ENCODE results near the gene ETV3. TPM values are rescaled to one million over a fixed set of nuclear protein-coding genes. Genes with fewer than 3 reads are reported as not detected.

The ETV3 gene
- total RNA-seq, 4 donors from 2014 or later = 8.6 to 13.4 (median 11.4) TPM

- Histone ChIP-seq H3K27ac (peak overlapping the region in 1 of 4 donors; percentile 29), H3K9me3 (no peaks in the 10 kb centered on the region), H3K4me1 (no peaks in the 10 kb centered on the region), H3K27me3 (no peaks in the 10 kb centered on the region), H3K36me3 (no peaks in the 10 kb centered on the region), H3K4me3 (no peak overlapping the region)
- no peak for ATAC-seq
- no peak for TF ChIP-seq POLR2A (IDR thresholded peaks at IDR 0.05)
- TF ChIP-seq, protein P1, sequence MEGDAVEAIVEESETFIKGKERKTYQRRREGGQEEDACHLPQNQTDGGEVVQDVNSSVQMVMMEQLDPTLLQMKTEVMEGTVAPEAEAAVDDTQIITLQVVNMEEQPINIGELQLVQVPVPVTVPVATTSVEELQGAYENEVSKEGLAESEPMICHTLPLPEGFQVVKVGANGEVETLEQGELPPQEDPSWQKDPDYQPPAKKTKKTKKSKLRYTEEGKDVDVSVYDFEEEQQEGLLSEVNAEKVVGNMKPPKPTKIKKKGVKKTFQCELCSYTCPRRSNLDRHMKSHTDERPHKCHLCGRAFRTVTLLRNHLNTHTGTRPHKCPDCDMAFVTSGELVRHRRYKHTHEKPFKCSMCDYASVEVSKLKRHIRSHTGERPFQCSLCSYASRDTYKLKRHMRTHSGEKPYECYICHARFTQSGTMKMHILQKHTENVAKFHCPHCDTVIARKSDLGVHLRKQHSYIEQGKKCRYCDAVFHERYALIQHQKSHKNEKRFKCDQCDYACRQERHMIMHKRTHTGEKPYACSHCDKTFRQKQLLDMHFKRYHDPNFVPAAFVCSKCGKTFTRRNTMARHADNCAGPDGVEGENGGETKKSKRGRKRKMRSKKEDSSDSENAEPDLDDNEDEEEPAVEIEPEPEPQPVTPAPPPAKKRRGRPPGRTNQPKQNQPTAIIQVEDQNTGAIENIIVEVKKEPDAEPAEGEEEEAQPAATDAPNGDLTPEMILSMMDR (IDR thresholded peaks at IDR 0.05 in 4 of 5, conservative IDR thresholded peaks at IDR 0.05 in 1 of 5) = no peak
- no peak for DNase-seq
- in situ Hi-C loops (cut with MboI; ENCODE audit: low sequenced_read_pairs in 4 of 4) (no loop called here), intact Hi-C loops (cut with DNase I; ENCODE audit: low total_unique reads) (no loop called here)
Measured at GRCh38 chr1:157147906-157148700, 9.9 kb upstream of the ETV3 start.

- H3K4me1 ChIP-seq = no peaks in the 10 kb centered on the region
- intact Hi-C loops (cut with DNase I; ENCODE audit: low total_unique reads) (no loop called here), in situ Hi-C loops (cut with MboI; ENCODE audit: low sequenced_read_pairs in 4 of 4) (no loop called here)
- no peaks in the 10 kb centered on the region for H3K27me3 ChIP-seq
- DNase-seq (no peak), ATAC-seq (no peak)
- H3K36me3 ChIP-seq = no peaks in the 10 kb centered on the region
- no peak for TF ChIP-seq POLR2A (IDR thresholded peaks at IDR 0.05)
- TF ChIP-seq, protein P1 (IDR thresholded peaks at IDR 0.05 in 4 of 5, conservative IDR thresholded peaks at IDR 0.05 in 1 of 5) = no peak
- no peaks in the 10 kb centered on the region for H3K9me3 ChIP-seq
- H3K27ac ChIP-seq = no peak overlapping the region
- no peak overlapping the region for H3K4me3 ChIP-seq
Measured at GRCh38 chr1:157147037-157147436, 8.8 kb upstream of the ETV3 start.

DNA sequence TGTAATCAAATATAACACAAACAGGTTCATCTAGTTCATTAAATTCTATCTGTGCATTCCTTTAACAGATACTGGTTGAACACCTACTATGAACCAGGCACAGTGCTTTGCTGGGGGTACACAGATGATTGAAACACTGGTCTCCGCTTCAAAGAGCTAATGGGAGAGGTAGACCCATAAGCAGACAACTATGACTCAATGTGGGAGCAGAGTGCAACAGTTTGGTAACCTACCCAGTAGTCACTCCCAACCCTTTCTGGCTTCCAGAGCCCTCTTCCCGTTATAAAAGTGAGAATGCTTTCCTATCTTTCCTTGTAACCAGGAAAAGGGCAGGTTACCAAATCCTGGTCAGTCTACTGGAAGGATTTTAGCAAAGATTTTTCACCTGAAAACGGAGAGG lies 8.0 kb upstream of the ETV3 start:
- no peak for TF ChIP-seq POLR2A (IDR thresholded peaks at IDR 0.05)
- TF ChIP-seq, protein P1 (IDR thresholded peaks at IDR 0.05 in 4 of 5, conservative IDR thresholded peaks at IDR 0.05 in 1 of 5) = no peak
- no peaks in the 10 kb centered on the region for H3K9me3 ChIP-seq
- H3K4me3 ChIP-seq = no peak overlapping the region
- ATAC-seq (no peak), DNase-seq (no peak)
- intact Hi-C loops (cut with DNase I; ENCODE audit: low total_unique reads) = no loop called here
- H3K27me3 ChIP-seq = no peaks in the 10 kb centered on the region
- no peak overlapping the region for H3K27ac ChIP-seq
- in situ Hi-C loops (cut with MboI; ENCODE audit: low sequenced_read_pairs in 4 of 4) = no loop called here
- H3K4me1 ChIP-seq = no peaks in the 10 kb centered on the region
- no peaks in the 10 kb centered on the region for H3K36me3 ChIP-seq

DNA sequence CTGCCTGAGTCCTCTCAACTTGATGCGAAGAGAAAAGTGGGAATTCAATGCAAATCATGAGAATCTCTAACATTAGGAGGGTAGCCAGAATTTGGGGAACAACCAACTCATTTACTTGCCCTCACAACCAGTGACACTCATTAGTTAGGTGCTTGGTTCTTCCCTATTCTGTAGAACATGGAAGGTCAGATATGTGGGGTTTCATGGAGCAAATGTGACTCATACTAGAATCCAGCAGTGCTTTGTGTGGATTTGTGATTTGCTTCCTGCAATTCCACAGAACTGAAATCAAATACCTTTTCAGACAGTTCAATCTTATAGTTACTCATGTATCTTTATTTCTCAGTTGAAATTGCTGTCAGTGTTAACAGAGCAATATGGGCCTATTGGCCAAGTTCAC lies 6.9 kb upstream of the ETV3 start:
- no peaks in the 10 kb centered on the region for H3K4me1 ChIP-seq
- intact Hi-C loops (cut with DNase I; ENCODE audit: low total_unique reads) = no loop called here
- no peak overlapping the region for H3K27ac ChIP-seq
- no peak overlapping the region for H3K4me3 ChIP-seq
- no peaks in the 10 kb centered on the region for H3K9me3 ChIP-seq
- no peak for DNase-seq
- ATAC-seq = no peak
- TF ChIP-seq, protein P1 (IDR thresholded peaks at IDR 0.05 in 4 of 5, conservative IDR thresholded peaks at IDR 0.05 in 1 of 5) = no peak
- no peak for TF ChIP-seq POLR2A (IDR thresholded peaks at IDR 0.05)
- no peaks in the 10 kb centered on the region for H3K27me3 ChIP-seq
- in situ Hi-C loops (cut with MboI; ENCODE audit: low sequenced_read_pairs in 4 of 4) = no loop called here
- H3K36me3 ChIP-seq = no peaks in the 10 kb centered on the region

All from gastrocnemius medialis (tissue), 4 donors.